Stimulated activated CD8-positive, alpha-beta memory T cell treated with anti-CD3 and anti-CD28 coated beads, Interleukin-7, amount 100 ng/mL, for 48 hours (primary cell): ENCODE data around the gene ERVMER34-1.

Source experiments
- DNase-seq, 2 donors: peaks; one replicate each; pipeline ENCODE4 v3.0.0-alpha.2; 2020; ENCODE audit warnings: low read depth in 1 of 2; ENCODE audit errors: extremely low read depth in 1 of 2

The ERVMER34-1 gene

DNA sequence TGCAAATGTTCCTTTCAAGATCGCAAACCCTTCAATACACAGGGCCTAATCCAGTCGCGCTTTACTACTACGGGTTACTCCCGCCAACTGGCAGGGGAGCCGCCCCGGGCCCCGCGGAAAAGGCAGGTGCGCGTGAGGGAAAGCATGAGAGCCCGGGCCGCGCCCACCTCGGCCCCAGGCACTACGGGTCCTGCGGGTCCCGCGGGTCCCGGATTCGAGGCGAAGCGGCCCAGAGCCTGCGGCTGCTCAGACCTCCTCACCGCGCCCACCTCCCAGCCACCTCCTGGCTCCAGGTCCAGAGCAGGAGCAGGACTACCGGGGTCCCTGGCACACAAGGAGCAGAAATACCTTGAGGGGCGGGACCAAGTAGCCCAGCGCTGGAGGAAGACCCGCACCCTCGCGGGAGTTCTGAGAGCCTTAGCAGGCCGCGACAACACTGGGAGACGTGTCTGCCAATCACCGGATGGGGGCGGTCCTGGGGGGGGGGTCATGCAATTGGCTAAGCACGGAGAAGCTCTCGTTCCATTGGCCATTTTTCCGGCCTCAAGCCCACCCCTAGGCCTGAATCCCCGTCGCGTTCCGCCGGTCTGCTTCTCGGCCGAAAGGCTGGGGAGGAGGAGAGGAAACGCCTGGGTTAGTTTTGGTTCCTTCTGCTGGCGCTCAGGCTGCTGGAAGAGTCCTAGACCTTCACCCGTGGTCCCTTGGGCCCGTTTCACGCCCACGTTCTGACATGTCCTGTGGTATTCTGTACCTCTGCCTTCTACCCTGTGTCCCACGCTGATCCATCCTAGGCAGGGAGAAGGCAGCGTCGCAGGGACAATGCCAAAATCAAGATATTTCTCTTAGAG lies 29.0 kb downstream of the ERVMER34-1 start:
- peak; percentile 73 to 89 for DNase-seq

DNA sequence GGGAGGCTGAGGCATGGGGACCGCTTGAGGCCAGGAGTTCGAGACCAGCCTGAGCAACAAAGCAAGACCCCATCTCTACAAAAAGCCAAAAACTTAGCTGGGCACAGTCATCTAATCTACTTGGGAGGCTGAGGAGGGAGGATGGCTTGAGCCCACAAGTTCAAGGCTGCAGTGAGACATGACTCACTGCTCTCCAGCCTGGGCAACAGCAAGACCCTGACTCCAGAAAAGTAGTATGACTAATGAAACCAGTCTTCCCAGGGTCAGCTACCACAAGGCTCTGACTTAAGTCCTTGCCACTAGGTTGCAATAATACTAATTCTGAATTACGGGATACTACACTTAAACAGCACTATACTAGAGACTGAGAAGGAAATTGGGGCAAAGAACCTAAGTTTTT lies 33.1 kb downstream of the ERVMER34-1 start:
- no peak for DNase-seq

- DNase-seq: no peak
These were observed 34.7 kb downstream of the ERVMER34-1 start for GRCh38 chr4:52716364-52717151.

GRCh38 chr4:52715914-52716313 lies 35.3 kb downstream of the ERVMER34-1 start:
- DNase-seq: no peak

DNA sequence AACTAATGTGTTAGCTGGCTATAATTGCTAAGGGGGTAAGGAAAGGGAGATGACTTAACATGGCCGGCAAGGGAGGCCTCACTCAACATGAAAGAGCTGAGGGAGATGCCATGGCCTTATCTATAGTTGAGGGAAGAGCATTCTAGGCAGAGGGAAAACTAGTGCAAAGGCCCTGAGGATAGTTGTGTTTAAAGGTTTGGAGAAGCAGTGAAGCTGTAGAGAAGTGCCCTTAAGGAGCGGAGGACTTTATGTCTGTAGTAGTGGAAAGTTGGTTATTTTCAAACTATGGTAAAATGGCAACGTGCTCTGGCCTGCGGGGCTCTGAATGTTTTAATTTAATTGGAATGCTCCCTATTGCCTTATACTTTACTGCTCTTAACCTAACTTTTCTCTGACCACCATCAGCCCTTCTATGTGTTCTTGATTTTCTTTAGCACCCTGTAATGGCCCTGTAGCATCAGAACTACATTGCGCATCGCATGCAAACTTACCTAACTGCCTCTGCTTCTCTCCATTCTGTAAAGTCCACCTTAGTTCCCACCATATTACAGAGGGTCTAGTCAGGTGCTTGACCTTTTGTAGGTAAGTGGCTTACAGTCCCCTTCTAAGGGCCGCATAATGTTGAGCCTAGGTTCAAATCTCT lies 35.8 kb downstream of the ERVMER34-1 start:
- DNase-seq: no peak

DNA sequence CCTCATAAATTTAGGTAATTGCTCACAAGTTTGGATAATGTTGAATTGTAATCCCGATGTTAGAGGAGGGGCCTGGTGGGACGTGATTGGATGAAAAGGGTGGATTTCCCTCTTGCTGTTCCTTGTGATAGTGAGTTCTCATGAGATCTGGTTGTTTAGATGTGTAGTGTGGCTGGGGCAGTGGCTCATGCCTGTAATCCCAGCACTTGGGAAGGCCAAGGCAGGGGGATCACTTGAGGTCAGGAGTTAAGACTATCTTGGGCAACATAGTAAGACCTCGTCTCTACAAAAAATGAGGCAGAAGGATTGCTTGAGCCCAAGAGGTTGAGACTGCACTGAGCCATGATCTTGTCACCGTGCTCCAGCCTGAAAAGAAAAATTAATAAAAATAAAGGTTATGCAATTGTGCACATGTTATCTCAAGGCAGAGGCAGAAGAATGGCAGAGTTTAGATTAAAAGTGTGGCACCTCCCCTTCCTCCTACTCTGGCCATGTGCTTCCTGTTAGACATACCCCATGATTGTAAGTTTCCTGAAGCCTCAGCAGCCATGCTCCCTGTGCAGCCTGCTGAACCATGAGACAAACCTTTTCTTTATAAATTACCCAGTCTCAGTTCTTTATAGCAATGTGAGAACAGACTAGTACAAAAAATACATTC lies 36.5 kb downstream of the ERVMER34-1 start:
- DNase-seq: no peak

GRCh38 chr4:52713456-52713937 lies 37.7 kb downstream of the ERVMER34-1 start:
- no peak for DNase-seq

DNA sequence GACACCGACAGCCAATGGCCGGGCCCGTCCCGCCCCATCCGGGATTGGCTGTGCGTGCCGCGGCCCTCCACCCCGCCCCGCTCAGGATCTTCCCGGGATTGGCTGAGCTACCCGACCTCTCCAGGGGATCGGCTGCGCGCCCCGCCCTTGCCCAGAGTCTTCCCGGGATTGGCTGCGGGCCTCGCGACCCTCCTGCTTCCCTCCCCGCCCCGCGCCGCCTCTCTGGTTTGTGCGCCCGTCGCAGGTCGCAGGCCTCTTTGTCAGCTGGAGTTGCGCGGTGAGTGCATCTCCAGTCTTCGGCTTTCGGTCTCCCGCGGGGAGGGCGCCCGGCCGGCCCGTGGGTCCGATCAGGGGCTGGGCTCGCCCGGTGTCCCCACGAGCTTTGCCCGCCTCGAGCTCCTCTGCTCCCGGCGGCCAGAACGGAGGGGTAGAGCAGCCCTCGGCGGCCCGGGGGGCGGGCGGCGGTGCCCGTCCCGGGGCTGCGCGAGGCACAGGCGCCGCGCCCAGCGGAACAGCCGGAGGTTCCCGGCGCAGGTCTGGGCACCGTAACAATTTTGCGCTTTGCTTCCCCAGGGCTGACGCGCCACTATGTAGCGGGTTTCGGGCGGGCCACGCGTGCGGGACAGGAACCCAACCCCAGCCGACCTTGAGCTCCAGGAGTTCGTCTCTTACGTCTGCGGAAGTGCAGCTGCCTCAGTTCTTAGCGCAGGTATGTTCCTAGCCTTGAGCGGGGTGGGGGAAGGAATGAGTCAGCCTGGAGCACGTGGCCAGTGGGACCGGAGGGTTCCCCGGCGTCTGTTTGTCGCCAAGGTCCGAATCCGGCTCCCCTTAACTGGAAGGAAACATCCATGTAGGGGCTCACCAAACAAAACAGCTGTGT lies 38.7 kb downstream of the ERVMER34-1 start:
- DNase-seq: peak; percentile 98

- no peak for DNase-seq
These were observed 39.4 kb downstream of the ERVMER34-1 start for GRCh38 chr4:52711834-52712250.

GRCh38 chr4:52711272-52711671 lies 40.0 kb downstream of the ERVMER34-1 start:
- DNase-seq: no peak

- no peak for DNase-seq
These were observed 42.1 kb downstream of the ERVMER34-1 start for GRCh38 chr4:52709155-52709554.

DNA sequence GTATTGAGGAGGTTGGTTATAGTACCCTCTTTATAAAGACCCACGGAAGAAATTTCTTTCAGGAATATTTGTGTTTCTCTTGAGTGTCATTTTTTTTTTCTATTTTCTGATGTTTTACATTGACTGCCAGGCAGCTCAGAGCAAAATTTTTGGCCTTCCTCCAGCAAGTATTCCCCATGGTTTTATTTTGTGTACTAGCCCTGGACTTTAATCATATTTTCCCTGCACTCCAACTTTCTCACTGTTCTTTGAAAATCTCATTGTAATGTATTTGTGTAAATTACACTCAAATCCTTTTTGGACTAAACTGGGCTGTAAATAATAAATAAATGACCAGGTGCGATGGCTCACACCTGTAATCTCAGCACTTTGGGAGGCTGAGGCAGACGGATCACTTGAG lies 46.6 kb downstream of the ERVMER34-1 start:
- DNase-seq: no peak

- DNase-seq: no peak
These were observed 47.1 kb downstream of the ERVMER34-1 start for GRCh38 chr4:52704133-52704532.

- no peak for DNase-seq
These were observed 50.0 kb downstream of the ERVMER34-1 start for GRCh38 chr4:52701207-52701606.

- DNase-seq: no peak
These were observed 56.3 kb downstream of the ERVMER34-1 start for GRCh38 chr4:52694936-52695335.

- no peak for DNase-seq
These were observed 57.7 kb downstream of the ERVMER34-1 start for GRCh38 chr4:52693492-52693891.
